Smooth muscle cell (in vitro differentiated cells): Measurements from ENCODE around the gene SETD6. TPM values are rescaled to one million over a fixed set of nuclear protein-coding genes. Genes with fewer than 3 reads are reported as not detected.

Experiments
- DNase-seq: peaks from one replicate; lab custom pipeline; 2025; ENCODE audit not compliant: unreplicated experiment; lab: John Stamatoyannopoulos, UW
- H2AFZ ChIP-seq: fragments of 200-600 bp; sonication (generic); 2 replicates; pipeline ENCODE4 v1.6.0; 2016; ENCODE audit warnings: antibody characterized with exemption, low read depth, mild to moderate bottlenecking
- H3F3A ChIP-seq: fragments of 200-600 bp; sonication (generic); 2 replicates; pipeline ENCODE4 v1.6.0; 2017; ENCODE audit warnings: antibody characterized with exemption, low read depth
- H3K27ac ChIP-seq: fragments of 200-600 bp; sonication (generic); 2 replicates; pipeline ENCODE4 v1.5.1; 2016; ENCODE audit warnings: low read depth, mild to moderate bottlenecking
- H3K27me3 ChIP-seq: fragments of 200-600 bp; sonication (generic); 2 replicates; pipeline ENCODE4 v1.6.1; 2016; ENCODE audit warnings: low read depth, mild to moderate bottlenecking
- H3K36me3 ChIP-seq: fragments of 200-600 bp; sonication (generic); 2 replicates; pipeline ENCODE4 v1.5.1; 2016; ENCODE audit warnings: low read depth
- H3K4me1 ChIP-seq: fragments of 200-600 bp; sonication (generic); 2 replicates; pipeline ENCODE4 v1.5.1; 2016; ENCODE audit warnings: low read depth
- H3K4me2 ChIP-seq: fragments of 200-600 bp; sonication (generic); 2 replicates; pipeline ENCODE4 v1.6.0; 2016; ENCODE audit warnings: mild to moderate bottlenecking
- H3K4me3 ChIP-seq: fragments of 200-600 bp; sonication (generic); 2 replicates; pipeline ENCODE4 v1.5.1; 2016; ENCODE audit warnings: mild to moderate bottlenecking
- H3K79me2 ChIP-seq: fragments of 200-600 bp; sonication (generic); 2 replicates; pipeline ENCODE4 v1.6.0; 2016; ENCODE audit warnings: low read depth, mild to moderate bottlenecking
- H3K9ac ChIP-seq: fragments of 200-600 bp; sonication (generic); 2 replicates; pipeline ENCODE4 v1.6.0; 2016; ENCODE audit warnings: low read depth
- H3K9me3 ChIP-seq: fragments of 200-600 bp; sonication (generic); replicated peaks from 2 replicates; pipeline ENCODE4 v1.5.1; 2016; ENCODE audit warnings: low read depth
- H4K20me1 ChIP-seq: fragments of 200-600 bp; sonication (generic); 2 replicates; pipeline ENCODE4 v1.6.0; 2016; ENCODE audit warnings: low read depth
- WGBS: methylation state at CpG from one replicate; pipeline ENCODE4 v1.1.7; 2016; ENCODE audit warnings: low lambda C conversion rate; 5-methylcytosine and 5-hydroxymethylcytosine counted together
- polyA plus RNA-seq: library from polyadenylated mRNA; unstranded; fragments of >200 nt; fragmentation: Nextera tagmentation; extraction: Ambion mirVana; gene quantifications from 2 replicates; pipeline ENCODE4 v1.2.1, GENCODE V29; 2016
- total RNA-seq: library from RNA; depleted of rRNA; stranded (reverse); fragments of >200 nt; gene quantifications from 2 replicates; pipeline ENCODE4 v1.2.3, GENCODE V29; 2014
- TF ChIP-seq, protein P1 (sequence below): fragments of 200-600 bp; sonication (generic); IDR thresholded peaks from 2 replicates; pipeline ENCODE4 v1.5.1; 2017; ENCODE audit warnings: borderline replicate concordance, mild to moderate bottlenecking, antibody characterized with exemption; ENCODE audit not compliant: insufficient read depth, poor library complexity, severe bottlenecking

The SETD6 gene
- total and polyA plus RNA-seq, 2 experiments from 2014 or later, result 6.8 to 8.4 TPM

DNA sequence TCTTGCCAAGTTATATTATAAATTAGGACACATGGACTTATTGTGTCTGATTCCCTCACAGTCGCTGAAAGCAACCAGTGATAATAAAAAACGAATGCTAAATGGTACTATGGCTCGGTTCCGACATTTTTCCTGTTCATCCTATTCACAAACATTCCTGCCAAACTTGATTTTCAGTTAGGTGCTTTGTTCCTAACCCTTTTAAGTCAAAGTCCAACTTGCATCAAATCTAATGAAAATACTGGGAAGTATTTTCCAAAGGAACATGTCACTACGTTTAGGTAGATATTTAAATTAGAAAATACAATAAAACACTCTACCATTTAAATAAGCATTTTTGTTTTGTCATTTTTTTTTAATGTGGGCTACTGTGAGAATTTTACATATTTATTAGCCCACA, 21.0 kb downstream of the SETD6 start:
- no peaks in the 10 kb centered on the region for H3K27me3 ChIP-seq
- WGBS, result 97% methylated on average over 5 of the region's 5 CpGs
- TF ChIP-seq, protein P1, sequence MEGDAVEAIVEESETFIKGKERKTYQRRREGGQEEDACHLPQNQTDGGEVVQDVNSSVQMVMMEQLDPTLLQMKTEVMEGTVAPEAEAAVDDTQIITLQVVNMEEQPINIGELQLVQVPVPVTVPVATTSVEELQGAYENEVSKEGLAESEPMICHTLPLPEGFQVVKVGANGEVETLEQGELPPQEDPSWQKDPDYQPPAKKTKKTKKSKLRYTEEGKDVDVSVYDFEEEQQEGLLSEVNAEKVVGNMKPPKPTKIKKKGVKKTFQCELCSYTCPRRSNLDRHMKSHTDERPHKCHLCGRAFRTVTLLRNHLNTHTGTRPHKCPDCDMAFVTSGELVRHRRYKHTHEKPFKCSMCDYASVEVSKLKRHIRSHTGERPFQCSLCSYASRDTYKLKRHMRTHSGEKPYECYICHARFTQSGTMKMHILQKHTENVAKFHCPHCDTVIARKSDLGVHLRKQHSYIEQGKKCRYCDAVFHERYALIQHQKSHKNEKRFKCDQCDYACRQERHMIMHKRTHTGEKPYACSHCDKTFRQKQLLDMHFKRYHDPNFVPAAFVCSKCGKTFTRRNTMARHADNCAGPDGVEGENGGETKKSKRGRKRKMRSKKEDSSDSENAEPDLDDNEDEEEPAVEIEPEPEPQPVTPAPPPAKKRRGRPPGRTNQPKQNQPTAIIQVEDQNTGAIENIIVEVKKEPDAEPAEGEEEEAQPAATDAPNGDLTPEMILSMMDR, result no peak

DNA sequence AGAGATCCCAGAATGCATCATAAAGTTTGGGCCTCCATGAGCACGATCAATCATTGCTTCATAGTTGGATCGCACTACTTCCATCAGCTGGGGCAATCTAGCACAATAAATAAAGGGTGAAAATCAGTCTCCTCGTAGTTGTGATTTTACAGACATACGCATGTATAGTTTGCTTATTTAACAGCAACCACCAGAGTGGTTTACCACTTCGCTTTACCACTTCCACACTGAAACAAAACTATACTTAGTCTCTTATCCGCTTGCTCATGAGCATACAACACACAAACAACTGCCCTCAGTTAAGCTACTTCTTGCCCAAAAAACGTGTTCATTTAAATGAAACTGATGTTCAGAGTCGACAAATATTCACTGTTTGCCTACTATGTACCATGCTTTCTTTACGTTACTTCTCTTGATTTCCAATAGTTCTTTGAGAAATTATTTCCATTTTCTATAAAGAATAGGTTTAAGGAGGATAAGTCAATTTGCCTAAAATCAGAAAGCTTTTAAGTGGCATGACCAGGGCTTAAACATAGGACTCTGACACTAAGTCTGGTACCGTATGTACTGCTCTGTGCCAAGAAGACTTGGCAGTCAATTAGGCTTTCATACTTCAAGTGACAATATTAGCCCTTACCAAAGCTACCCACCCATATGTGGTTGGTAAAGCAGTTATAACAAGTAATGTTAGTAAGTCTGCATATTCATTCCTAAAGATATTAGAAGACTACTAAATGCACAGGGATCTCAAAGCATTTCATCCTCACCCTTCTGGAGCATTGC, 22.0 kb downstream of the SETD6 start:
- Histone ChIP-seq H2AFZ (no peak overlapping the region), H4K20me1 (peaks cover 8% of the 10 kb centered on the region), H3K9ac (no peak overlapping the region), H3K4me3 (no peak overlapping the region), H3K27me3 (no peaks in the 10 kb centered on the region), H3F3A (no peaks in the 10 kb centered on the region), H3K9me3 (no peaks in the 10 kb centered on the region), H3K79me2 (no peaks in the 10 kb centered on the region), H3K4me2 (no peak overlapping the region), H3K36me3 (peaks cover 55% of the 10 kb centered on the region), H3K4me1 (no peaks in the 10 kb centered on the region), H3K27ac (no peak overlapping the region)
- TF ChIP-seq, protein P1, result no peak
- 92% methylated on average over 10 of the region's 10 CpGs for WGBS
- no peak for DNase-seq

More for the DNA sequence above, 21.0 kb downstream of the SETD6 start:
- Histone ChIP-seq H2AFZ (no peak overlapping the region), H3K9ac (no peak overlapping the region), H3F3A (no peaks in the 10 kb centered on the region), H4K20me1 (peaks cover 8% of the 10 kb centered on the region), H3K4me3 (no peak overlapping the region), H3K4me1 (no peaks in the 10 kb centered on the region), H3K9me3 (no peaks in the 10 kb centered on the region), H3K79me2 (peaks cover 3% of the 10 kb centered on the region), H3K4me2 (no peak overlapping the region), H3K27ac (no peak overlapping the region), H3K36me3 (peaks cover 58% of the 10 kb centered on the region)
- no peak for DNase-seq

DNA sequence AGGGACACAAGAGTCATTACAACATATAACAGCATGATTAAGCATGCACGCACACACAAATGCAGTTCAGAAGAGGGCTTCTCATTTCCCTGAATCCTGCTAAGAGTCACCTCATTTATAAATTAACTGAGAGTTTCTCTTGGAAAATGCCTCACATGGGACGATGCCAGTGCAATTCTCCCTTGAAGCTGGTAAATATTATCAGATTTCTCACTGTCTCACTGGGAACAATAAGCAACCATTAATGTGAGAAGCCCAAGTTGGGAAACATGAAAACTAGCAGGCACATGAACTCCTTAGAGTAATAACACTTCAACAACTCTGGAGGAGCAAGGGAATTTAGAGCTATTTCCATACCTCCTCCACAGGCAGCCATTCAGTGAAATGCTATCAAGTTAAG, 26.4 kb downstream of the SETD6 start:
- Histone ChIP-seq H3K9ac (no peak overlapping the region), H3K4me1 (no peaks in the 10 kb centered on the region), H3K27ac (no peak overlapping the region), H3K4me3 (no peak overlapping the region), H3K27me3 (no peaks in the 10 kb centered on the region), H3F3A (no peaks in the 10 kb centered on the region), H3K79me2 (no peaks in the 10 kb centered on the region), H4K20me1 (peaks cover 13% of the 10 kb centered on the region), H3K4me2 (no peak overlapping the region), H3K9me3 (no peaks in the 10 kb centered on the region), H3K36me3 (peaks cover 53% of the 10 kb centered on the region), H2AFZ (no peak overlapping the region)
- WGBS, result 96% methylated on average over 2 of the region's 2 CpGs
- no peak for DNase-seq
- TF ChIP-seq, protein P1, result no peak

DNA sequence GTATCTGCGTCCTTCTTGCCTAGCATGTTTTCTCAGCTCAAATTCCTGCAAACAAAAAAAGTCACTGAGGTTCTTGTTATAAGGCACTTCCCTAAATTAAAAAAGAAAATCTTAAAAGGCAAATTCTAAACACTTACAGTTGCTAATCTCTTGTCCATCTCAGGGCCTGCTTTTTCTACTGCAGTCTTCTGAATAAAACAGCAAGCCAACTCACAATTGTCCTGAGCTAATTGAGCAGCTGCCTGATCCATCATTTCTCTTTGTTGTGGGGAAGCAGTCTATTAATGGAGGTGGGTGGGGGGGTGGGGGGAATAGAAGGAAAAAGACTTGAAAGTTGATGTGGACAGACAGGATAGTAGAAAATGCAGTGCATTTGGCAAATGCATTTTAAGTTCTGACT, 27.0 kb downstream of the SETD6 start:
- TF ChIP-seq, protein P1, result no peak
- no peaks in the 10 kb centered on the region for H3K79me2 ChIP-seq
- no peaks in the 10 kb centered on the region for H3F3A ChIP-seq
- peaks cover 53% of the 10 kb centered on the region for H3K36me3 ChIP-seq
- H3K4me2 ChIP-seq, result no peak overlapping the region
- no peaks in the 10 kb centered on the region for H3K9me3 ChIP-seq
- H3K9ac ChIP-seq, result no peak overlapping the region
- H3K27me3 ChIP-seq, result no peaks in the 10 kb centered on the region
- no peak overlapping the region for H3K4me3 ChIP-seq
- no peak for DNase-seq
- H3K27ac ChIP-seq, result no peak overlapping the region
- WGBS, result 100% methylated on average over 1 of the region's 1 CpG
- H2AFZ ChIP-seq, result no peak overlapping the region
- H4K20me1 ChIP-seq, result peaks cover 13% of the 10 kb centered on the region
- no peaks in the 10 kb centered on the region for H3K4me1 ChIP-seq
